Hepatocyte (in vitro differentiated cells): ENCODE results near the gene MSI2.

Source experiments
- EZH2 ChIP-seq: fragments of 200-600 bp; sonication (generic); IDR thresholded peaks from 2 replicates; pipeline ENCODE4 v1.6.1; 2016; ENCODE audit warnings: antibody characterized with exemption, mild to moderate bottlenecking, borderline replicate concordance
- EZH2phosphoT487 ChIP-seq: fragments of 200-600 bp; sonication (generic); IDR thresholded peaks from one replicate; pipeline ENCODE4 v1.6.1; 2018; ENCODE audit warnings: antibody characterized with exemption, mild to moderate bottlenecking, low read depth, moderate library complexity; ENCODE audit not compliant: unreplicated experiment, severe bottlenecking
- TF ChIP-seq, protein P1 (sequence below): fragments of 200-600 bp; sonication (generic); IDR thresholded peaks from 2 replicates; pipeline ENCODE4 v1.5.1; 2016; ENCODE audit warnings: antibody characterized with exemption, mild to moderate bottlenecking; ENCODE audit not compliant: poor library complexity

DNA sequence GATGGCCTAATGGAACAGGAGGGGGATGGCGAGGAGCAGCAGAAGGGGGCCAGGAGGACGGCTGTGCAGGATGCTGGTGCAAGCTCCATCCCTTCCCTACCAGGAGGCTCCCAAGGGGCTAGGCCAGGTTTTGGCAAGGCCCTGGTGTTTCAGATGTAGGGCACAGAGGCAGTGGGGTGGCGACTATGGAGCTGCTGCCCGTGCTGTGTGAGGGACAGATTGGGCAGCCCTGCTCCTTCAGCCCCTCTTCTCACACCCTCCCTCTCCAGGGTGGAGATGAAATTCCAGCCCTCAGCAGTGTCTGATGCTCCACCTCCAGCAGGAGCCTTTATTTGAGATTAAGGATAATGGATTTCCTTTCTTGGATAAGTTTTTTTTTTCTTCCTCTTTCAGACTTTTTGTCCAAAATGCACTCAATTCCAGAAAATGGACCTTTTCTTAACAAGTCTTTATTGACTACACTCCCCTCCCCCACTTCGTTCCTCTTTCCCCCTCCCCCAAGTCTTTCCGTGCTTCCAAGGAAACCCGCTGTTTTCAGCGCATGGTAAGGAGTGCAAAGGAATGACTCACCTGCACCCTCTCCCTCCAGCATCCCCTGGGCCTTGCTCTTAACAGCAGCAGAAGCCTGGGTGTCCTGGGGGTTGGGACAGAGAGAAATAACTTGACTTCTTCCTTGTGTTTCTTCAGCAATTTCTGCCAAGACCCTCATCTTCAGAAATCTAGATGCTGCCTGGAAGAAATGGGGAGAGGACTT lies 393.6 kb downstream of the MSI2 start:
- TF ChIP-seq, protein P1, sequence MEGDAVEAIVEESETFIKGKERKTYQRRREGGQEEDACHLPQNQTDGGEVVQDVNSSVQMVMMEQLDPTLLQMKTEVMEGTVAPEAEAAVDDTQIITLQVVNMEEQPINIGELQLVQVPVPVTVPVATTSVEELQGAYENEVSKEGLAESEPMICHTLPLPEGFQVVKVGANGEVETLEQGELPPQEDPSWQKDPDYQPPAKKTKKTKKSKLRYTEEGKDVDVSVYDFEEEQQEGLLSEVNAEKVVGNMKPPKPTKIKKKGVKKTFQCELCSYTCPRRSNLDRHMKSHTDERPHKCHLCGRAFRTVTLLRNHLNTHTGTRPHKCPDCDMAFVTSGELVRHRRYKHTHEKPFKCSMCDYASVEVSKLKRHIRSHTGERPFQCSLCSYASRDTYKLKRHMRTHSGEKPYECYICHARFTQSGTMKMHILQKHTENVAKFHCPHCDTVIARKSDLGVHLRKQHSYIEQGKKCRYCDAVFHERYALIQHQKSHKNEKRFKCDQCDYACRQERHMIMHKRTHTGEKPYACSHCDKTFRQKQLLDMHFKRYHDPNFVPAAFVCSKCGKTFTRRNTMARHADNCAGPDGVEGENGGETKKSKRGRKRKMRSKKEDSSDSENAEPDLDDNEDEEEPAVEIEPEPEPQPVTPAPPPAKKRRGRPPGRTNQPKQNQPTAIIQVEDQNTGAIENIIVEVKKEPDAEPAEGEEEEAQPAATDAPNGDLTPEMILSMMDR: no peak
- no peak for TF ChIP-seq EZH2
- TF ChIP-seq EZH2phosphoT487: no peak
